NCI-H2081 treated with DMSO at 0.1 percent for 48 hours (cell line): ENCODE measurements around the gene MAMDC2.
A peak's percentile ranks its signal among the peaks of the same experiment; 100 is the strongest.

Experiments
- DNase-seq: peaks from one replicate; lab custom pipeline; 2025; lab: John Stamatoyannopoulos, UW

The MAMDC2 gene

GRCh38 chr9:70108181-70108580 is 64.5 kb downstream of the MAMDC2 start:
- DNase-seq, result no peak

DNA sequence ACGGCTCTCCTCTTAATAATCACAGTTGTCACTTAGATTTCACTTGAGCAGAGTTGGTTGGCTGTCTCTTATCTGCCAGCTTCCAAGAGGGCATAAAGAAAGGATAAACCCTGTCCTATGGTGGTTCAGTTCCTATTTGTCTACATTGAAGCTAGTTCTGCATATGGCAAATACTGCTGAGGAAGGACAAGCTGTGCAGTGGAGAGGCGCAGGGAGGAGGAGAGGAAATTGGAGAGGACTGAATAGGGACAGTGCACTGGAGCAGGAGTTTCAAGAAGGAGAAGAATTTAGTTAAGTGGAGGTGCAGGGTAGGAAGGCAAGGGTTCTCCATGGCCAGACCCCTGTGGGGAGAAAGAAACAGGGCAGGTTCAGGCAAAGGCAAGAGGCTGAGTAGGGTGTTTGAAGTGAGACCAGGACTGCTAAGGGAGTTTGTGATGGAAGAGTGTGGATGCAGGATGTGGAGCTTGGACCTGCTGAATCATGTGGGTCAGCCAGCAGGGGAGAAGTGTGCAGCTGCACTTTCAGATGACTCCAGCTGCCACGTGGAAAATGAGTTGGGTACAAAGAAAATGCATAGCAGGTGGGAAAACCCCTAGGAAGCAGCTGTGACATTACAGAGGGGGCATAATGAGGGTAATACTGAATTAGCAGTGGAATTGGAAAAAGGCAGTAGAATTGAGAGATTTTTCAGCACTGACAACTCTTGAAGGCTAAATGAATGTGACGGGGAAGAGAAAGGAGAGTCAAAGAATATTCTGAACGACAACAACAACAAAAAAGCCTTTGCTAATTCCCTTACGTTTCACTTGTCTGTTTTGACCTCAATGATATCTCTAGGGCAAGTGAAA is 66.8 kb downstream of the MAMDC2 start:
- DNase-seq, result peak; percentile 65

DNA sequence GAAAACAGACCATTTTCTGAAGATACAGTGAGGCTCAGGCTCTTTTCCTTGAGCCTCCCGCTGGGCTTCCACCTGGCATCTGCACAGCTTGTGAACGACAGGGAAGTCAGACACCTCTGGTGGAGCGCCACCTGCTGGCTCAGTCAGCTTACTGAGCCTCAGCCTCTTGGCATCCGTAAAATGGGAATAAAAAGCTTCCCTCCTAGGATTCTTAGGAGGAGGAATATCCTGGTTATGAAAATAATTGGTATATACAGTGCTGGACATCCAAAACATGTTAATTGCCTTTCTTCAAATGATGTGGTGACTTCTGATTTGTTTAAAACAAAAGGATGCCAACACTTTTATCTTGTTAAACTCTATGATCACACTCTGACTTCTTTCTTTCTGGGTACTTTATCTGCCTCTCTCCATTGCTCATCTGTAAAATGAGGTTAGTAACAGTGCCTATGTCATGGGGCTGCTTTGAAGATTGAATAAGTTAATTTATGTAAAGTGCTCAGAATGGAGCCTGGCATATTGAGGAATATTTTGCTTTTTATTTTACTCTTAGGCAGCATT is 67.5 kb downstream of the MAMDC2 start:
- peak; percentile 65 for DNase-seq

- DNase-seq, result no peak
Measured at GRCh38 chr9:70111641-70112236, 68.1 kb downstream of the MAMDC2 start.

GRCh38 chr9:70112981-70113380 is 69.3 kb downstream of the MAMDC2 start:
- DNase-seq, result no peak

DNA sequence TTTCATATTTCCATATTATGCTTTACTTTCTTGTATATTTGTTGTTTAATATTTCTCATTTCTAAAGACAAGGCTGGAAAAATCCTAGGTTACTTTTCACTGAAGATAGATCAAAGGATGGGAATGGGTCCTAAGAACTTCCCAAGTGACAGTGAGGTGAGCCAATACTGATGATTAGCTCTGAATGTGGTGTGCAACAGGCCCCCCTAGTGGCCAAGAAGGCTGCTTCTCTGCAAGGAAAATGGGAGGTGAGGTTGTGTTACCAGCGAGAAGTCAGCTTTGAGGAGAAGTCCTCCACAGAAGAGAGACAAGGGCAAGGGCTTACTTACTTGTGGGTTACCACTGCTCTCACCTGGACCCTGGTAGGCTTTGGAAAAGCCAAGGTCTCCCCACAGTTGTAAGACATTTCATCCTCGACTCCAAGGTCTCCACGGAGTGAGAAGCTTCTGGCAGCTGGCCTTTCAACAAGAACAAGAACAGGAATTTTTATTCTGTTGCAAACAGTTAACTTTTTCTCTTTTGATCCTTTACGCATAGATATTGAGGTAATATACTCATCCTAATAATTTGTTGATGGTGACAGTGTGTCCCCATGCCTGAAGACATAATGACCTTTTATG is 69.9 kb downstream of the MAMDC2 start:
- DNase-seq, result no peak

- DNase-seq, result no peak
Measured at GRCh38 chr9:70114898-70115297, 71.2 kb downstream of the MAMDC2 start.

DNA sequence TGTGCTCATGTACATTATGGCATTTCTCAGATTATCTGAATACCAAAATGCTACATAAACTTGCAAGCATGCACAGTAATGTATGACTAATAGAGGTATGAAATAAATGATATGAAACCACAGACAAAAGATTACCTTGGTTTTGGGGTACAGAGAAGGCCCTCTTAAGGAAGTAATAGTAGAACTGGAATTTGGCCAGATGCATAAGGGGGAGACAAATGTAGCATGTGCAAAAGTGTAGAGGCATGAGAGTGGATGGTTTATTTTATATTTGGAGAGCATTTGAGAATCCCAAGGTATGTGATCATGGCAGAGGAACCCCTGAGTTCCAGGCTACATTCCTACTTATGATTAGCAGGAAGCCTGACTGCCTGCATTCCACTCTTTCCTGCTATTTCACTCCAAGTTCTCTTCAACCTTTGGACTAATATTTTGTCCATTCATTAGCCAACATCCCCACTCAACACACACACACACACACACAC is 74.2 kb downstream of the MAMDC2 start:
- DNase-seq, result no peak

GRCh38 chr9:70119786-70120185 is 76.1 kb downstream of the MAMDC2 start:
- no peak for DNase-seq

DNA sequence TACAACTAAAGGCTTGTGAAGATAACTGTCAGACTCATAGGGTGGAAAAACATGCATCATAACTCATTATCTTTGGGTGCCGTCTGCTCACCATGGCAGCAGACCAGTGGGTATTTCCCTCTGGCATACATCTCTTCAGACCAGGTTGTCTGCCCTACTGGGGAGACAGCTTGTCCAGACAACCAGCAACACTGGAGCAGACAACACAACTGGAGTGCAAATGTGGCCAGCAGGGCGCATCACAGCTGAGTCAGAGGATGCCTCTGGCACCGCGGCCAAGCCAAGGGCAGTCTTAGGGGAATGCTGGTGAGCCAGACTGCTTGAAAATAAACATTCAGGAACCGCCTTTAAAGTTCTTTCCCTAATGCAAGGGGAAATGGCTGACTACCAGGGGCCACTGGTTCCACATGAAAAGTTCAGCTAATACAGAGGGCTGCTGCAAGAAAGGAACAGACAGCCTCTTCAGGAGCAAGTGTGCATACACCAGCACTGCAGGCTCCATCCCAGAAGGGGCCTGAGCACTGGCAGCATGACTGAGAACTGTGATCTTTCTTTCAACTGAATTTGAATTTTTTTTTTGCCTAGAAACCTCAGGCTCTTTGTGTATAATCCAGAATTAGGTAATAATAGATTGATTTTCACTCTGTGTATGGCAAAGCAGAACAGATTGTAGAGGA is 77.3 kb downstream of the MAMDC2 start:
- no peak for DNase-seq

DNA sequence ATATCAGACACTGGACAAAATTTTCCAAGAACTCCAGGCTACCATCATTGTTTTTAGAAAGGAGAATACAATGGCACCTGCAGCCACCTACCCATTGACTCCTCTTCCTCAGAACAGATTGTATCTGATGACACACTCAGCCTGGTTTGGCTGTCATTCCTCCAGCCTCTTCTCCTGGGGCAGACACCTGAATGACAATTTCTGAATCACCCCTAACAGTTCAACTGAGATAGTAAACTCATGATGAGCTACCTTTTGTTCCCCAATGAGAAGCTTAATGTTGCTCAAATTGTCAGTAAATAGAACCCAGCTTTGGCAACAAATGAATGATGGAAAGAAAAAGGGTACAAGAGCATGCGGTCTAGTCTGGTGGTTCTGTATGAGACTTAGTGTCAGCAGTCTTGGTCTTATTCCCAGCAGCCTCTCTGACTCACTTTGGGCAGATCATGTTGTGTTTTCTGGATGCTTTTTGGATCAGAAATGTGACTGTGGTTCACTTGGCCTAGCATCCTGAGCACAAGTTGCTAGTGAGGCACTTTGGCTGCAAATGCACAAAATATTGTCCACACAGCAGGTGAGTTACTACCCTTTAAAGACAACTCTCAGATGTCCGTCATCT is 78.3 kb downstream of the MAMDC2 start:
- no peak for DNase-seq

GRCh38 chr9:70123695-70124094 is 80.0 kb downstream of the MAMDC2 start:
- no peak for DNase-seq

DNA sequence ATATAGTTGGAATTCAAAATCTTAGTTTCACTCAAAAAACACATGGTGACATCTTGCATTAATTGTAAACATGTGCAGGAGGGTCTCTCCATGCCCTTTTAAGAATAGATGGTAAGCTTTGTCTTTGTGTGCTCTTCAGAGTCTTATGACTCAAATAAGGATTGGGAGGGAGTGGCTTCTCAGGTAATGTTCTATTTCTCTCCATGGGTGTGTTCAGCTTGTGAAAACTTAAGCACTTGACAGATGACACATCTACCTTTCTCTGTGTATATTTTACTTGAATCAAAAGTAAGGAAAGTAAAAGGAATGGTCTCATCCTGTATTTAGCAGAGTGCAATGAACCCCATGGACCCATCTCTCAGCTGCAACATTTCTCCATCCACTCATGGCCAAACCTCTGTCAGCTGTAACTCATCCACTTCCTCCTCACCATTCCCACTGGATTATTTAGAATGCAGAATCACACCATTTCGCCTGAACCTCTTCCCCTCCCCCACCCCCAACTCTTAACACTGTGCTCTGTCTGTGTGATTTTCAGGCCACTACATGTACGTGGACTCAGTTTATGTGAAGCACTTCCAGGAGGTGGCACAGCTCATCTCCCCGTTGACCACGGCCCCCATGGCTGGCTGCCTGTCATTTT is 82.1 kb downstream of the MAMDC2 start:
- DNase-seq, result no peak

DNA sequence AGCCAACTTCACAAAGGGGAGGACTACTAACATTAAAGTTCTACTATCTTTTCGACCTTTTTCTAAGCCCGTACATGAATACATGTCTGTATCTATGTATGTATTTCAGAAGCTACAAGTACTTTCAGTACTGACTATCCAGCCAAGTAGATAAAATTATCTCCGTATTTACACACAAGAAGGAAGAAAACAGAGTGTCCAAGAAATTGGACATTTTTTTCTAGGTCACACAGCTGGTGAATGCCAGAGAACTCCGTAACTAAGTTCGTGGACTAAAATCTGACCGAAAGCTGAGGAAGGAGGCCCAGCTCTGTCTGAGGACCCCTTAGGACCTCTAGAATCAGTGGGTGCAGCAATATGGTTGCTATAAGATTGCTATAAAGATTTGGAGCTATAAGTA is 83.4 kb downstream of the MAMDC2 start:
- no peak for DNase-seq

- DNase-seq, result no peak
Measured at GRCh38 chr9:70127540-70128416, 84.1 kb downstream of the MAMDC2 start.

GRCh38 chr9:70130266-70130665 is 86.6 kb downstream of the MAMDC2 start:
- no peak for DNase-seq

GRCh38 chr9:70131296-70131695 is 87.6 kb downstream of the MAMDC2 start:
- DNase-seq, result no peak

DNA sequence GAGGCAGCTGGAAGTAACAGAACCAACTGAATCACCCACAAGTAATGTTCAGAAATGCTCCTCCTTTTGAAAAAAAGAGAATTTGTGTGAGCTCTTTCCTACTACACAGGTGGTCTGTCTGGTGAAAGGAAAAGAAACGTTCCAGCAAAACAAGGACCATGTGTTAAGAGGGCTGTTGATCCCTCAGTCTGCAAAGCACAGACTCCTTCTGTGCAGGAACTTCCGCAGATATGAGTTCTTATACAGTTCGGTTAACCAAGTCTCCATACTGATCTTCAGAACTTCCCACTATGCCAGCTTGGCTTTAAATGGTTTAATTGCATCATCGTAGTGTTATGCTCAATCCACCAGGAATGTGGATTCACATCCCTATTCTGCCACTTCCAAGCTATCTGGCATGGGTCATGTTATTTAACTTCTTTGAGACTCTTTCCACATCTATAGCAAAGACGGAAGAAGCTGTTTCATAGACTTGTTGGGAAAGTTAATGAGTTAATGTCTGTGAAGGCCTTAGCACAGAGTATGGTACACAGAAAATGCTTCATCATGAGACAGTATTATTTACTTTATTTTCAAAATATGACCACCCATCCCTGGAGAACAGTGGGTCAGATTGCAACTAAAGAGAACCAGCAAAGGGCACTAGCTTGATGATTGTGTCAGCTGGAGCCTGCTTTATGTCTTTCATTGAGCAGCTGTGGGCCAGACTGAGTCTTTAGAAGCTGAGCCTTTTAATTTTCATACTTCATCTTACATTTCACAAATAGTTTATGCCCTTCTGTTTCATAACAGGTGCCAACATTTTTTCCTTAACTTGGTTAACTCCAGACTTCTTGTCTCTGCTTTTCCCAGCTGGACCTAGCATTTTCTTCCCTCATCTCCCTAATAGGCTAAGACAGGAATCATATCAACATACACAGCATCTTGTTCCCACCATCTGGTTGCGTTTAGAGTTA is 89.9 kb downstream of the MAMDC2 start:
- DNase-seq, result no peak

DNA sequence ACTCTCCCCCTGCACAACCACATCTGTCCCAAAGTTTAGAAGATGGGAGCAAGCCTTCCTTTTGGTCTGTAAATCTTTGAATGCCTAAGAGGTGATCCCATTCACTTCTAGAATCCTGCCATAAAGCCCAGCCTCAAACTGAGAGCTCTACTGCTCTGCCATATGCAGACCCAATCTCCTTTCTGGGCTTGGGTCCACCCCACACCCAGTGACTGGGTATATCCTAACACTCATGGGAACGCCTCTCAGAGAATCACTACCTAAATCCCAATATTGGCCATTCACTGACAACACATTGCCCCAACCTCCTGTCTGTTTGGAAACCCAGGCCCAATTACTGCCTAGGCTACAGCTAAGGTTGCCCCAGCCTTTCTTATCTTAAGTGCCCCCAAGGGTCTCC is 90.7 kb downstream of the MAMDC2 start:
- DNase-seq, result no peak
